Upper lobe of left lung (tissue), 6 donors: ENCODE data around the gene KCNA3. TPM values are rescaled to one million over a fixed set of nuclear protein-coding genes. Genes with fewer than 3 reads are reported as not detected.

Source experiments
- ATAC-seq, 2 donors: fragments of 200-7000 bp; cut with Tn5 transposase; one replicate each; pipeline ENCODE4 v1.9.1; 2022; ENCODE audit warnings: mild to moderate bottlenecking in 2 of 2, moderate library complexity in 2 of 2; ENCODE audit not compliant: low FRiP score in 2 of 2
- DNase-seq, 2 donors: peaks; one replicate each; pipeline ENCODE4 v3.0.0-alpha.2; 2019 to 2020
- H3K27ac ChIP-seq, 4 donors: fragments of 200-600 bp; sonication (generic); one replicate each; pipeline ENCODE4 v1.5.1; 2016 to 2019
- H3K27me3 ChIP-seq, 4 donors: fragments of 200-600 bp; sonication (generic); one replicate each; pipeline ENCODE4 v1.5.1; 2017 to 2019
- H3K36me3 ChIP-seq, 4 donors: fragments of 200-600 bp; sonication (generic); one replicate each; pipeline ENCODE4 v1.5.1; 2016 to 2019
- H3K4me1 ChIP-seq, 4 donors: fragments of 200-600 bp; sonication (generic); one replicate each; pipeline ENCODE4 v1.5.1; 2018 to 2019
- H3K4me3 ChIP-seq, 4 donors: fragments of 200-600 bp; sonication (generic); one replicate each; pipeline ENCODE4 v1.5.1; 2017 to 2019; ENCODE audit warnings: mild to moderate bottlenecking in 2 of 4, moderate library complexity in 1 of 4
- H3K9me3 ChIP-seq, 4 donors: fragments of 200-600 bp; sonication (generic); one replicate each; pipeline ENCODE4 v1.5.1; 2018 to 2019
- CTCF ChIP-seq, 6 experiments: fragments of 450-650 bp in 4 of 6; fragments of 200-600 bp in 2 of 6; sonication (generic) in 2 of 6; IDR thresholded peaks; one replicate each; pipeline ENCODE4 v1.5.1; 2016 to 2019; ENCODE audit warnings: antibody characterized with exemption in 6 of 6
- EP300 ChIP-seq, 4 donors: sonication (generic); formaldehyde crosslinking; IDR thresholded peaks; one replicate each; pipeline ENCODE4 v1.5.1; 2017; ENCODE audit warnings: antibody characterized with exemption in 4 of 4, control low read depth in 2 of 4
- POLR2A ChIP-seq, 4 donors: fragments of 450-650 bp; IDR thresholded peaks; one replicate each; pipeline ENCODE4 v1.5.1; 2016 to 2017; ENCODE audit warnings: antibody characterized with exemption in 4 of 4, mild to moderate bottlenecking in 2 of 4
- POLR2AphosphoS5 ChIP-seq, 2 donors: sonication (generic); formaldehyde crosslinking; IDR thresholded peaks; one replicate each; pipeline ENCODE4 v1.5.1; 2017; ENCODE audit warnings: antibody characterized with exemption in 2 of 2
- WGBS, 2 donors: methylation state at CpG; one replicate each; pipeline ENCODE4 v1.1.5; 2017 to 2018; 5-methylcytosine and 5-hydroxymethylcytosine counted together
- total RNA-seq, 6 donors: library from RNA; depleted of rRNA in 4 of 6; stranded (reverse); fragments of >200 nt in 4 of 6; gene quantifications; one replicate each; pipeline versions ENCODE4 v1.1.0 to v1.2.1, GENCODE V29; 2016 to 2021
- donor health status: DM: no; HTN: no; CAD: no; lungs with moderate emphysema.
- donor health status: DM: no; HTN: yes; CAD: no; lungs with severe emphysema.

KCNA3 gene
- total RNA-seq, 6 donors from 2014 or later = 12.6 to 25.1 (median 19.7) TPM

DNA sequence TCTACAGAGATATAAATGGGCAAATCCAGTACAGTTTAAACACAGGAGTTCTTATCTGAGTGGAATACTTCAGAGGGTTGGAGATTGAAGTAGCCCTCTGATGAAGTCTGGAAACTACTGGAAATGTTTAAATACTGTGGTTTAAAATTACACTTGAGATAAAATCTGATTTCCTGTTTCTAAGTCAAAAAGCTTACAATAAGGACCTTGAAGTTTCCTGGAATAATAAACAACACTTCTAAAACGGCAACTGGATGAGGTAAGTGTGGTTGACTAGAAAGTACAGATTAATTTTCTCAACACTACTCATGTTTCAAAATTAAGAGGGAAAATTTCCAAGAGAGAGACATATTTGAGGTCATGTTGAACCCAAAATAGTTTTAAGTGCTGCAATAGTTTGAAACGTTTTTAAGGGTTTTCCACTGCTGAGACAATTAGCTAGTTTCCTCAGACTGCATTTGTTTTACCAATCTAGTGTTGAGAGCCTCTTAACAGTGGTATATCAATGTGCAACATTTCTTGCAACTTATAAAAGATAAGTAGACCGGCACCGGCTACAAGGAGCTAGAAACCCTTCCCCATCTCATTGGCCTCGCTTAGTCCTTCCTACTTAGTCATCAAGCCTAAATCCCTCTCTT is 27.4 kb downstream of the KCNA3 start:
- H3K4me3 ChIP-seq = no peak overlapping the region
- H3K4me1 ChIP-seq = peaks cover 23 to 43% (median 27%) of the 10 kb centered on the region in 4 donors
- H3K9me3 ChIP-seq = no peaks in the 10 kb centered on the region
- H3K36me3 ChIP-seq = no peaks in the 10 kb centered on the region
- TF ChIP-seq POLR2A (IDR thresholded peaks at IDR 0.05) = no peak
- peak in 2 of 4 donors; percentile 6 to 77 for TF ChIP-seq EP300 (IDR thresholded peaks at IDR 0.05)
- peak in 1 of 2 donors; percentile 42 for TF ChIP-seq POLR2AphosphoS5 (IDR thresholded peaks at IDR 0.05)
- TF ChIP-seq CTCF (IDR thresholded peaks at IDR 0.05) = no peak
- DNase-seq (no peak), ATAC-seq (peak; percentile 75)
- H3K27me3 ChIP-seq = no peaks in the 10 kb centered on the region
- H3K27ac ChIP-seq = peak overlapping the region; percentile 30 to 63 (median 57)
- WGBS, 2 donors = 3 to 10% methylated on average over 5 of the region's 5 CpGs

DNA sequence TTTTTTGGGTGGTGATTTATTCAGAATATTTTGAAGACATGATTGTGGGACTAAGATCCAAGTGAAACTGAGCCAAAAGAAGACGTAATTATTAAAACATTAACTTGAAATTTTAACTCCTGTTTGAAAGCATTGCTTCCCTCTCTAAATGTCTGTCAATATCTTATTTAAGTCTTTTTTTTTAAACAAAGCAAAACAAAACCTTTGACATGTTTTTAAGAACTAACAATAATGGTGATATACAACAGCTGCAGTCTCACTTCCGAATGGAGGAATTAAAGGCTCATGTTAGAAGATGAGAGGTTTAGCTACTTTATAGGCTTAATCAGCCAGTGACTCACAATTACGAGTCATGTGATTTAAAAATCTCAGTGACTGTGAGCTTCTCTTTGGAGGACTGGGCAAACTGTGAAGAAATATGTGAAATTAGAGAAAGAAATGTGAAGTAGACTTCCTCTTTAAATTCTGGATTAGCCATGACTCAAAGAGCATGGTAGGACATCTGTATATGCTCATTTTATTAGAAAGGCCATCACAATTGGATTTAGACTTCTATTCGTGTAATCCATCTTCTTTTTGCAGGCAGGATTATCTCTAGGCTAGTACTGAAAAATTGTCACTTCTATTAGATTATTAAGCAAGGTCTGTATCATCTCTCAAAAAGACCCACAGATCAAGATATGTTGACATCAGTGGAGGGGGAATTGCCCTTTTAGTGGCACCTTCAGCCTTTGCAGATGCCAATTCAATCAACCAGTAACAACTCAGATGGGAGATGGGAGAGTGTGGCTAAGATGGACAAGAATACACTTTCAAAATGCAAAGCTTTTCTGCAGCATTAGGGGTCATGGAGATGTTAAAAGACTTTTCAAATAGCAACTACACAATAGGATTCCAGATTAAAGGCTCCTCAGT is 28.7 kb downstream of the KCNA3 start:
- DNase-seq (no peak), ATAC-seq (peak; percentile 60 to 88)
- WGBS, 2 donors = 50 to 55% methylated on average over 4 of the region's 4 CpGs
- Histone ChIP-seq H3K27me3 (no peaks in the 10 kb centered on the region), H3K4me3 (no peak overlapping the region), H3K9me3 (no peaks in the 10 kb centered on the region), H3K4me1 (peaks cover 23 to 43% (median 27%) of the 10 kb centered on the region in 4 donors), H3K27ac (peak overlapping the region in 3 of 4 donors; percentile 16 to 35 (median 20)), H3K36me3 (no peaks in the 10 kb centered on the region)
- peak in 1 of 2 donors; percentile 22 for TF ChIP-seq POLR2AphosphoS5 (IDR thresholded peaks at IDR 0.05)
- TF ChIP-seq CTCF (IDR thresholded peaks at IDR 0.05) = no peak
- peak in 1 of 4 donors; percentile 50 for TF ChIP-seq POLR2A (IDR thresholded peaks at IDR 0.05)
- peak in 1 of 4 donors; percentile 63 for TF ChIP-seq EP300 (IDR thresholded peaks at IDR 0.05)

DNA sequence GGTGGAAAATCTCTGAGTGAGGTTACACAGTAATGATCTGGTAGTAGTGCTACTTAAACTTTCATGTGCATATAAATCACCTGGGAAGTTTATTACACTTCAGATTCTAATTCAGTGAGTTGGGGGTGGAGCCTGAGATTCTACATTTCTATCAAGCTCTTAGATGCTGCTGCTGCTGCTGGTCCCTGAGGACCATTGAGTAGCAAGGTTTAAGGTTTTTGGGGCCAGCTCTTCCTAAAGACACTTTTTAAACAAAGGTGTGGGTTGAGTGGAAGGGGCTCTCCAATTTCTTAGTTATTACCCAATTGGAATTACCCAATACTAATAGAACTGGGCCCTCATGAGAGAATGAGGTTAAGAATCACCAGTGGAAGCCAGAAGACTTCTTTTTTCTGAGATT is 29.5 kb downstream of the KCNA3 start:
- Histone ChIP-seq H3K4me1 (peaks cover 23 to 43% (median 30%) of the 10 kb centered on the region in 4 donors), H3K27ac (peak overlapping the region in 1 of 4 donors; percentile 35), H3K4me3 (no peak overlapping the region), H3K9me3 (no peaks in the 10 kb centered on the region), H3K27me3 (no peaks in the 10 kb centered on the region), H3K36me3 (no peaks in the 10 kb centered on the region)
- ATAC-seq (no peak), DNase-seq (no peak)
- TF ChIP-seq EP300 (IDR thresholded peaks at IDR 0.05) (no peak), POLR2A (IDR thresholded peaks at IDR 0.05) (no peak), CTCF (IDR thresholded peaks at IDR 0.05) (no peak), POLR2AphosphoS5 (IDR thresholded peaks at IDR 0.05) (no peak)

DNA sequence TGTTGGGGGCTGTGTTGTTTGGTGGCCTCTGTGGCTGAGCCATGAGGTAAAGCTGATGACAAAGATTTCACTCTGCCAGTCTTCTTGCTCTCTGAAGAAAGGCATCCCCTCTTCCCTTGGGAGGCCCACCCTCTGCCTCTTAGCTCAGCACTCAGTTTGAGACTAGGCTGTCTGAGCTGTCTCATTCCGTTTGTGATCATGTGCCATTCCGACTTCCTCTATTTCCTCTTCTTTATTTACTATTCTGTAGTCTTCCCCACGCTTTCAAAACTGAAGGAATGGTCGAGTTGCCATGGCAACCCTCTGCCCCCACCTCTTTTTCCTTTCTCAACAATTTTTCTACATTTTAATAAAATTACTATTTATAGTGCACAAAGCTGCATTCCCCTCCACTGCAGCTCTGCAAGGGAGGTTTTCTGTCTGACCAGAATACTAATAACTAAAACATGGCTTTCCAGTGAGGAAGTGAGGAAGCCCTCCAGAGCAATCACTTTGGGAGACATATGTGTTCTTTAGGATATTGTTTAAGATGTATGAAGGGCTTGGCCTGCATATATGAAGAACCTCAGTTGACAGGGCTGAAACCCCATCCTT is 30.8 kb downstream of the KCNA3 start:
- Histone ChIP-seq H3K9me3 (no peaks in the 10 kb centered on the region), H3K27me3 (no peaks in the 10 kb centered on the region), H3K4me1 (peaks cover 23 to 43% (median 30%) of the 10 kb centered on the region in 4 donors), H3K4me3 (no peak overlapping the region), H3K36me3 (no peaks in the 10 kb centered on the region), H3K27ac (peak overlapping the region in 1 of 4 donors; percentile 44)
- DNase-seq (no peak), ATAC-seq (peak in 1 of 2 donors; percentile 31)
- TF ChIP-seq POLR2AphosphoS5 (IDR thresholded peaks at IDR 0.05) (no peak), POLR2A (IDR thresholded peaks at IDR 0.05) (peak in 1 of 4 donors; percentile 36), CTCF (IDR thresholded peaks at IDR 0.05) (no peak), EP300 (IDR thresholded peaks at IDR 0.05) (no peak)
- WGBS, 2 donors = 30 to 45% methylated on average over 4 of the region's 4 CpGs
